Superior temporal gyrus (tissue), 1 donor: ENCODE data around the gene KCNK1.

ENCODE experiments used
- DNase-seq: peaks from one replicate; pipeline ENCODE4 v3.0.0-alpha.2; 2016; ENCODE audit errors: extremely low spot score

Gene KCNK1

DNA sequence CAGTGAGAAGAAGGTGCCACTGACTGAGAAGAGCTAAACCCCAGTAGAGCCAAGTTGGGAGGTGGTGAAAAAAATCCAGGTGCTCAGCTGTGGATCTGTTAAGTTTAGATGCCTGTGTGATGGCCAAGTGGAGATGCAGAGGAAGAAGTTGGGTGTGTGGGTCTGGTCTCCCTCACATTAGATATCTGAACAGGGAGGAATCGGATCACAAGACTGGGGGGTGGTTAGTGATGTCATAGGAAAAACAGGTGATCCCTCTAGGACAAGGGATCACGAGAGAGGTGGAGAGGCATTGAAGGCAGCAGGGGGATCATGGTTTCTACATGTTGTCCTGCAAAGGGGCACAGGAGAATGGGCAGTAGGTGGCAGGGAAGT lies 22.6 kb downstream of the KCNK1 start:
- no peak for DNase-seq

DNA sequence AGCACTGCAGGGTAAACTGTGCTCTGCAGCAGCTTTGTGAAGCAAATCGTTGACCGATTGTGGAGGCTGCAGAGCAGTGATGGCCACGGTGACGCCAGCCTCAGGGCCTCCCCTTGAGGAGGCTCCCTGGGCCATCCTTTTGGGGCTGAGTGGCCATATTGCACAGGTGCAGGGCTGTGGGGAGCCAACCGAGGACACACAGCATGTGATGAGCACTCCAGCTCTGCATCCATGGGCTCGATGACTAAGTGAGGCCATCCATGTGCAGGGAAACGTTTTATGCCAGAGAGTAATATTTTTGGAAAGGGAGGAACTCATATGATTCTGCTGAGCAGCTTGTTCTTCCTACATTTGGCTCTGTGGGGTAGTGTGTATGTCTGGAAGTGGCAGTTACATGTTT lies 24.6 kb downstream of the KCNK1 start:
- DNase-seq = peak; percentile 73

DNA sequence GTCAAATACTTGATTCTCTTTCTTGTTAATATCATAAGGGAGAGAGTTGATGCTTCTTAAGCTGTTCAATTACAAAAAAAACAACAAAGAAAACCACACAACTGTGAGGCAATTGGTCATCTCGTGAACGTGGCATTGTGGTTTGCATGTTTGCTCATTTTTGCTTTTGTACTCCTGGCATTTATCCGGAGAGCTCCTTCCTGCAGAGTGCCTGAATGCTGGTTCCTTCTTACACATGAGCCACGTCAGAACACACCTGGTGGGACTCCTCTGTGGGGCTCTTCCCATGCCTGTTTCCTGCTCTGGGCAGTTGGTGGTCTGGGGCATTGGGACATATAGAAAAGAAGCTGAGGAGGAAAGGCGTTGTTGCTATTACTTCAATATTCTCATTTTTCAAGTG lies 25.7 kb downstream of the KCNK1 start:
- no peak for DNase-seq

DNA sequence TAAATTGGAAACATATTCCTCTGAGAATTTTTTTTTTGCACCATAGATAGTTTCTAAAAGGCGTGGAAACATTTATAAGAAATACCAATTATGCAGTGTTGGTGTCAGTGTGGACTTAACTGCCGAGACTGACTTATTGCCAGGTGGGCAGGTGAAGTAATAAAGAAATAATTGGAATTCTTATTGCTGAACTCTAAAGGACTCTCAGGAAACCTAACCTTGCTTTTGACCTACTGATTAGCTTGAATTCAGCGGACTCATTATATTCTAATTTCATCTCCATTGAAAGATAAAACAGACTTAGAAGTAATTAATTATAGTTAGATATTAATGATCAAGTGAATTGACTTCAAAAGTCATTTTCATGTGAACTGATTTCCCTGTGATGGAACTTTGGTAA lies 26.3 kb downstream of the KCNK1 start:
- DNase-seq = no peak

DNA sequence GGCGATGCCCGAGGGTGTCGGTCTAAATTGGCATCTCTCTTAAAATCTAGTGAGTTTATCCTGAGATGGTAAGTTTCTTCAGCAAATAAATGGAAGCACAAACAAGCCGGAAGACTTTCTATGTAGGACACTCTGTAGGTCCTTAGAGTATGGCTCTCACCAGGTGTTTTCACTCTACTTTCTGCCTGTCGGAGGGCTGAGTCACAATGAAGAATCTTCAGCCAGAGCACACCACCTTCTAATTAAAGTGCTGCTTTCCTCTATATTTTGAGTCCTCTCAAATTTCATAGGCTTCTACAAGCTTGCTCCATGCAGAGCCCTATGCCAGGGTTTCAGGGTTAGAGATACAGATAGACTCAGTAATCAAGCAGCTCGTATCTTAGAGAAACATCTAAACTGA lies 27.1 kb downstream of the KCNK1 start:
- no peak for DNase-seq

DNA sequence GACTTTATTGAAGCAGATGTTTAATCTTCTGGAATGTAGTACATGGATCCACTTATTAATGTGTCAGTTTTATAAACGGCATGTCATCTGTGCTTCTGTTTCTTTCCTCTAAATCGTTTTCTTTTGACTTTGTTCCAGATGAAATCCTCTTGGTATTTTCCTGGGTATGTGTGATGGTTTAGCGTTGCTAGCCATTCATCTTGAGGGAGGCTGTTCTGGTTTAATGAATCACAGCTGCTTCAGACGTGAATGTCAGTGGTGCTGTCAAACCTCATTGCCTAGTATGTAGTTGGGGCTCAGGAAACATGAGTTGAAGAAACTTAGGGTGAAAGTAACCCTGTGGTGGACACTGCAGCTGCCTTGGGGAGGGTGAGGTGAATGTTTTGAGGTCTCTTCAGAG lies 33.2 kb downstream of the KCNK1 start:
- DNase-seq = no peak

DNA sequence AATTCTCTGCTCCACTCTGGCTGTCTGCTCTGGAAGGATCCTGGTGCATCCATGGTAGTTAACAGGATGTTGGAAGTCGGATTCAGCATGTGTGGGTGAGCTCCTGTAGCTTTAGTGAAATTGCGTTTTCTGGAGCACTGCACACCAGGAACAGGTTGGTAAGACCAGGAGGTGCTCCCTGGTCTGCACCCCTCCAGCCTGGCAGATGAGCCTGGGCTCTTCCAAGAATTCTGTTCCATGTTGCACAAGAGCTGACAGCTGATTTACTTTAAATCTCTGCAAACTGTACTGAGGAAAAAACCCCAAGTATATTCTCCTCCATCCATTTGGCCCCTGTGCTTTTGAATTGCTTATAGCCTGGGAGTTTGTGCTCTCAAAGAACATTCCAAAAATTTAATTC lies 33.7 kb downstream of the KCNK1 start:
- no peak for DNase-seq

DNA sequence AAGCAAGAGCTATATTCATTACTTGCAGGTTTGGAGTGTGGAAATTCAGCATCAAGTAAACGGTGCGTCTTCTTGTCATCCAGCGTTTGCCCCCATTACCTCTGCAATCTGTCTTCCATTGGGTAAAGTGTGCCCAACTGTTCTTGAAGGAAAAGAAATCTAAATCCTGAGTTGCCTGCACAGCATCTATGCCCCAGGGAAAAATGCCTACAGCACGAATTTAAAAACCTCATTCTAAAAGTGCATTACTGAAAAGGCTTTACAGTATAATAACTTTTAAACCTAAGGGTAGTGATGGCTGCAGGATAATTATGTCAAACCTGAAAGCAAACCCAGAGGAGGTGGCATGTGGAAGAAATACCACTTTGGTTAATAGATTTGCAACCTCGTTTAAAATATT lies 37.2 kb downstream of the KCNK1 start:
- no peak for DNase-seq

DNA sequence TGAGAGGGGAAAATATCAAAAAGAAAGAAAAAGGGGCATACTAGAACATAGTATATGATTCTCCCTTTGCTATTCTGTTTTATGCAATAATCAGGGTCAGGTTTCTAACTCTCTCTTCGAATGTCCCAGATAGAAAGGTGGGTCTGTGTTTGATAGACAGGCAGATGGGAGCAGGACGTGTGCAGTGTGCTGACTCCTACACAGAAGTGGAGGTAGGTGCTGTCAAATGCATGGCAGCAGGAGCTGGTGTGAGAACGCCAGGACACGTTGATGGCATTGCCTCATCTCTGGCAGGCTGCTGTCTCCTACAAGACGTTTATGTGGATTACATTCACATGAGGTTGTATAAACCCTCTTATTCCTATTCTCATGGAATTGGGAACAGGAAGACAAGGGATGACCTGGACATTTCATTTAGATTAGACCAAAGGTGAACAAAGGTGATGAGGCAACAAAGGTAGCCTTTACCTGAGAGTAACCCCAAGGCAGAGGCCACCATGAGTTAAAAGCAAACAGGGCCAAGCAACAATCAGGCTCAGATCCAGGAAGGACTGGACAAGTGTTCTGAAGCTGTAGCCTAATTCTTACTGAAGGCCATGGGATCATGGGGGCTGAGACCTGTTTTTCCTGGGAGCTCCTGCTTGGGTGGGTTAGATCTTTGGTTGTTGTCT lies 37.8 kb downstream of the KCNK1 start:
- DNase-seq = no peak

DNA sequence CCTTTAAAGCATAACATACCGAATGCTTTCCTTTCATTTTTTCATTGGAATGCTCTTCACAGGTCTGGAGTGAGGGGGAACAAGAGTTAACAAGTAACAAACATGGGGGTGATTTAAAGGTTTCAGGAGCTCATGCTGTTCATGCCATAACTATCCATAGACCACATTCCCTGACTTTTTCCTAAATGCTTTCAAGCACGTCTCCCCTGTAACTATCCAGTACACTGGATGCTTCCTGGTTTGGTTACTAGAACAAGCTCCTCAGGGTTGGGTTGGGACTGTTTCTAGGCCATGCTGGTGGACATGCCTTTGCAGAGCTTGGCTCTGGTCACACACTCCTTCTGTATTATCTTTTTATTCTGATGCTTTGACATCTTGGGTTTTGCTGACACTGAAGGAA lies 38.6 kb downstream of the KCNK1 start:
- no peak for DNase-seq

DNA sequence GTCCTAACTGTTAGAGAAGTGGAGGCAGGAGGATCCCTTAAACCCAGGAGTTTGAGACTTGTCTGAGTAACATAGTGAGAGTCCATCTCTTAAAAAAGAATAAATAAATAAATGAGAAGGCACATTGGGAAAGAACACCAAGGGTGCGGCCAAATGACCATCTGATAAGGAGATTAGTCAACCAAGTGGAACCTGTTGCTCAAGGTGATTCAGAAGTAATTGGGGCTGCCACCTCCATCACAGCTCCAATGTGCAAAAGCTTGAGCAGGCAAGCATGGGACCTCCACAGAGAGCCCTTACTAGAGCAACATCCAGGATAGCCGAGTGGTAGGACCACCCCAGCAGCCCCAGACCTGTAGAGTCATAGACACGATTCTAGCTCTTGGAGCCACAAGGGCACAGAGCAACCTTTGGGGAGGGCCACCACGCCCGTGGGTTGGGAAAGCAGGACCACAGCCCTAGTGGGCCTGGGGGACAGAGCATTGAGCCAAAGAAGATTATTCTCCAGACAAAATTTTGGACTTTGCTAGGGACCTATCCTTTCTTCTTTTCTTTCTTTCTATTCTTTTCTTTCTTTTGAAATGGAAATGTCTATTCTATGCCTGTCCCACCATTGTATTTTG lies 40.9 kb downstream of the KCNK1 start:
- DNase-seq = no peak

DNA sequence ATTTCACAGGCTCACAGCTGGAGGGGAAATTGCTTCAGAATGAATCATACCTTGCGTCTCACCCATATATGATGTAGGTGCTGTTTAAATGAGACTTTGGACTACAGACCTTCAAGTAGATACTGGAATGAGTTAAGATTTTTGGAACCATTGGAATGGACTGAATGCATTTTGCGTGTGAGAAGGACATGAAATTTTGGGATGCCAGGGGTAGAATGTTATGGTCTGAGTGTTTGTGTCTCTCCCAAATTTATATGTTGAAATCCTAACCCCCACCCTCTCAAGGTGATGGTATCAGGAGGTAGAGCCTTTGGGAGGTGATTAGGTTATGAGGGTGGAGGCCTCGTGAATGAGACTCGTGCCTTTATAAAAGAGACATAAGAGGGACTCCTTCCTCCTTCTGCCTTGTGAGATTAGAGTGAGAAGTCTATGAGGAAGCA lies 41.4 kb downstream of the KCNK1 start:
- no peak for DNase-seq

DNA sequence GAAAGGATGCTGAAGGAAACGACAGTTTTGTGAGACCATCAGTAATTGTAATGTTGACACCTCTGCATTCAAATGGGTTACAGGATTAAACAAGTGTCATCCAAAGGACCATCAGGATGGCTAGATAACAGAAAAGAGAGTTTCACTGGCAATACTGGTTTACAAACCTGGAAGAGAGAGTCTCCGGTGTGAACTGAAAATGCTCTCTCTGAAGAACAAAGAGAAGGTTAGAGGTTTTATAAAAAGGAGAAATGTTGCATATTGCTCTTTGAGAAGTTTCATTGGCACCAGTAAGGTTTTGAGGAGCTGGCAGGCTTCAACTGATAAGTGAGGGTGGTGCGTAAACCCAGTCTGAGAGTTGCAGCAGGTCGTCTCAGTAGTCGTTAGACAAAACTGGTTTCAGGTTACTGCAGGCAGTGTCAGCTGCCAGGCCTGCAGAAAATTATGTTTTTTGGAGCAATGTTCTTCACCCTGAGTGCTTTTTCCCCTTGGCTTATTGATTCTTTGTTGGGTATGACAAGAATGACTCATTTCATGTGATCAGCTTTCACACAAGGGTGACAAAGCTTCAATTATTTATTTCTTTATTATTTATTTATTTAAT lies 42.2 kb downstream of the KCNK1 start:
- no peak for DNase-seq

DNA sequence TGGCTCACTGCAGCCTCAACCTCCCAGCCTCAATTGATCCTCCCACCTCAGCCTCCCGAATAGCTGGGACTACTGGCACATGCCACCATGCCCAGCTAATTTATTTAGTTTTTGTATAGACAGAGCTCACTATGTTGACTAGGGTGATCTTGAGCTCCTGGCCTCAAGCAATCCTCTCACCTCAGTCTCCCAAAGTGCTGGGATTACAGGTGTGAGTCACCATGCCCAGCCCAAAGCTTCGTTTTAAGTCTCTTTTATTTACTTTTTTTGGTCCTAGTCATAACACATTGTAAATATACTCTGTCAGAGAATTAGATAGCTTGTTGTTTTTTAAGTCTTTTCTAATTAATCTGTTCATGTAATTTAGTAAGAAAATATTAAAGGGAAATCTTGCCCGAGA lies 42.8 kb downstream of the KCNK1 start:
- no peak for DNase-seq

DNA sequence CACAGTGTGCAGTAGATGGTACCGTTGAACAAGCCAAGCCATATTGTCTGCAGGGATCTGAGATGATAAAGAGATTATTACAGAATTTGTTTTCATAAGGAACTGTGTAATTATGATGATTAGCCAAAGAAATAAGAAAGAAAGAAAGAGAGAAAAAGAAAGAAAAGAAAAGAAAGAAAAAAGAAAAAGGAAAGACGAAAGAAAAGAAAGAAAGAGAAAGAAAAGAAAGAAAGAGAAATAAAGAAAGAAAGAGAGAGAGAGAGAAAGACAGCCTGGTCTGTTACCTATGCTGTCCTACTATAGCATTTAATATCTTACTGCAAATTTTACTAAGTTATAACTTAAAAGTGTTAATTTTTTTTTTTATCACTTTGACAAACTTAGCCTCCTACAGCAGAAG lies 43.6 kb downstream of the KCNK1 start:
- DNase-seq = no peak

DNA sequence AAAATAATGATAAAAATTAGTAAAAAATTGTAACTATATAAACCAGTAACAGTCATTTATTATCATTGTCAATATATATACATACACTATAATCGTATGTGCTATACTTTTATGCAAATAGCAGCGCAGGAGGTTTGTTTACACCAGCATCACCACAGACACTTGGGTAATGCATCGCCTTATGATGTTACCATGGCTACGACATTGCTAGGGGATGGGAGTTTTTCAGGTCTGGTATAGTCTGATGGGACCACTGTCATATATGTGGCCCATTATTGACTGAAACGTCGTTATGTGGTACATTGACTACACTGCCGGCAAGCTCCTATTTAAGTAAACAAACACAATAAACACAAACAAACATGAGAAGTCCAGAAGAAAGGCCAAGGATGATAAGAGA lies 45.6 kb downstream of the KCNK1 start:
- DNase-seq = no peak

DNA sequence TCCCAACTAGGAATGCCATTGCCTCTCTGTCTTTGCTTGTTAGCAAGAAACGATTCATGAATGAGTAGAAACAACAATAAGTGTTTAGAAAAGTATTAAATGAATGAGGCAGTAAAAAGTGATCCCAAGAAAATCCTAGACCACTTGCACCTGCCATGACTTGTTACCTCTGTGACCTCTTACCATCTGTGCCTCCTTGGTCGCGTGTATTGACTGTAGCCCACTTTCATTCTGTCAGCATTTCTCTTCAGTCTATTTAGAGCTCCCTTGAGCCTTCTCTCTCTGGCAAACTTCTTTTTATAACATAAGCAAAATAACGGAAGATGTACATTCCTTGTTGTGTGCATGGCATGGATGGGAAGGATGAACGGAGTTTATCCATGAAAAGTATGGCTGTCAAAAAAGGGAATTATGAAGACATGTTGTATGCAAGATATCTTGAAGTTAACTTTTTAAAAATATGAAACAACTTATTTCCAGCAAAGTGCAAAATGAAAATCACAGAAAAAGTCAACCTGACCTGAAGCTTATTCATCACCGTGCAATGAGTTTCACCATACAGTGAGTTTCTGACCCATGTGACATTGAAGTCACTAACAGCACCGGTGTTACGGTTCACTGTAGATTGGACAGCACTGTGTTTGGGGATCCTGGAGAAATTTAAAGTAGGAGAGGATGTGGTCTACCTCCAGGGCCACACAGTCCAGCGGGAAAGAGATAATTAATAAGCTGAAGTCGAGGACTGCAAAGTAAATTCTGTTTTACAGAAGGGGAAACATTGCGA lies 47.7 kb downstream of the KCNK1 start:
- DNase-seq = no peak

DNA sequence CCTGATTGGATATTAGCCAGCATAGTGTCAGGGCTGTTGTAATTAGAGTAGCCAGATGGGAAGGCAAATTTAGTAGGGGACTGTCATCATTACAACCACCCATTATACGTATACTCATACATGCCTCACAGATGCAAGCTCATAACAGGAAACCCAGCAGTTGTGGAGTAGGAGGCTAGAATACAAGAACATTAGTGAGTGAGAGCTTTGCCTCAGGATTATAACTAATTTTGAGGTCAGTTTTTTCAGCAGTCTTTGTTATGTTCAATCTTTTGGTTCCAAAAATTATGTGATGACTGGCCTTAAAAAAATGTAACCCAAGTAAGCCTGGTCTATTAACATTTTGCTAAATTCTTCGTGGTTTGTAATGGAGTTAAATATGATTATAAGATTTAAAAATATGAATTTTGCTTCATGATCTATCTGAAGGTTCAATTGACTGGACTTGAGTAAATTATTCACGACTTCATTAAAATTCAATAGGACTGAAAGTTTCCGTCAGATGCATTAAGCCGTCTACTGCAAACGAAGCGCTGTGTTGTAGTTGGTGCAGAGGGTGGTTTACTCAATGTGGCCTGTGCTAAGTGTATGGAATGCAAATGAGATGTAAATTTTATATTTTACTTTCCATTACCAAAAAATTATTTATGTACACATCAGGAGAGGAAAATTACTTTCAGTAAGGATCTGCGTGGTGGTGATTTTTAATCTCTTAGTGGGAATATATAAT lies 48.8 kb downstream of the KCNK1 start:
- no peak for DNase-seq

DNA sequence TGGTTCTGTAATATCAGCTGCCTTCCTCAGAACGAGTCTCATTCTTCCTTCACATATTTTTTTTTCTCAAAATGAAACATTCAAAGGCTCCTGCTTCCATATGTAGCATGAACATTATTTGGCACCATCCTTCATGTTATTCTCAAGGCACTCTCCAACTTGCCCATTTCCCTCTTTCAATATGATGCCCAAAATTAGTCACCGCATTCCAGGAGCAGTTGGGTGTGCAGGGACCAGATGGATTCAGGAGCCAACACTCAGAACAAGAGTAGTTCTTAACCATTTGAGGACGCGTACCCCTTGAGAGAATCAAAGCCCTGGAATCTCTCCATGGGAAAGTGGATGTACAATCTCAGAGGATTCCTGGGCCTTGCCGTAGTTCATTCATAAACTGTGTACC lies 50.3 kb downstream of the KCNK1 start:
- no peak for DNase-seq

DNA sequence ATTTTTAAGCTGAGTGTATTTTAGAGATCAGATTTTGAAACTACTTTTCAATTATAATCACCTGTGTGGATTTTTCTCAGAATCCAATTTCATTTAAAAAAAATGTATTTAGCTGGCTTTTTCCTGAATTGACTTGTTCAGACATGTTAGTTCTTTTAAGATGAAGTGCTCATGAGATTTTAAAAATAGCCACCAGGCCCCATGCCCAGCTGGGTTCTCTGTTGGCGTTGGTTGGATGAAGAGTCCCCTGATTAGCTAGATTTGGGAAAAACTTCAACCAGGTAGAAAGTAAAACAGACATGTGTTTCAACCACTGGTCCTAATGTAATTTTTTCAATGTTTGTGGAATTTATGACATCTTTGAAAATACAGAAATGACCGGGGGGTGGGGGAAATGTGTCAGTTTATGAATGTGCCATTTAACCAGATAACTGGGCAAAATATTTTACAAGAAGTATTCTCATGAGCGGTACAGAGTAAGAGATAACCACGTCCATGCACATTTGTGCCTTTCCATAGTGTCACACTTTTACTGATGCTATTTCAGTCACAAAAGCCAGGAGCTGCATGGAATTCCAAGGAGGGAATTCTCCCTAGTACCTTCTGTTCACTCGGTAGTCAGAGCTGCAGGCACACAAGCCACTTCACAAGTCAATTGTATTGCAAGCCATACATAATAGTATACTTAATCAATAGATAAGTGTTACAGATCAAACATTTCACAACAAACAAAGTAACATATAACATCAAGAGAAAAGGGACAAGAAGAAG lies 51.1 kb downstream of the KCNK1 start:
- DNase-seq = no peak

DNA sequence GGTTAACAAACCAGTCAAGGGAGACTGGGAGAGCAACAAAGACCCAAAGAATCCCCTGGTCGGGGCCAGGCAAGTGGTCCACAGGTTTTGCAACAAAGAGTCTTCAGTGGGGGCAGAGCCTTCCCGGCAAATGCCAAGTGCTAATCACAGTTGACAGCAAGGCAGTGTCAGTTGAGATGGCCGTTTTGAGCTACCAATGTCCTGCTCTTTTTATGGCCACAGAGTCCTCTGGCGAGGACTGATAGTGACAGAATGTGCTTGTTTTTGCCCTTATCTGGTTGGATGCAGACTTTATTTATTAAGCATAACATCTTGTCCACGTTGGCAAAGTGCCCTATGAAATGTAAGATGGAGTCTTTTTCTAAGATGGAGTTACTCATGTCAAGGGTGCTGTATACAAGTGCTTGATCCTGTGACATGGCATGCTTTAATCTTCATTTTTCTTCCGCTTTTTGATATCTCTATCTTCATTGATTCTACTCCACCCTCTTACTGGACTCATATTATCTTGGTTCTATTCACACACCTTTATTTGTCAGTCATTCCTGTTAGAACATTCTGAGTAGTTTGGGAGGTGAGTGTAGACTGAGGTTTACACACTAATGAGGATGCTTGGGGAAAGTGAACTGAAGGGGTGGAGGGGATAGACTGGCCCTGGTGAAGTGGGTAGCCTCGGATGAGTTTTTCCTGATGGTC lies 51.8 kb downstream of the KCNK1 start:
- DNase-seq = no peak
